Neuronal stem cell (in vitro differentiated cells): ENCODE results near the gene ANKZF1.

ENCODE experiments used
- DNase-seq: peaks from one replicate; pipeline ENCODE4 v3.0.0-alpha.2; 2013; ENCODE audit warnings: low spot score
- H2AFZ ChIP-seq: one replicate; pipeline ENCODE4 v1.6.1; 2013; ENCODE audit warnings: mild to moderate bottlenecking, low read length, inconsistent platforms
- H2AK5ac ChIP-seq: 2 replicates; pipeline ENCODE4 v1.6.1; 2013; ENCODE audit warnings: low read depth, mild to moderate bottlenecking, inconsistent platforms, low read length, moderate library complexity, mixed read lengths
- H2BK120ac ChIP-seq: 2 replicates; pipeline ENCODE4 v1.6.1; 2013; ENCODE audit warnings: low read depth, mild to moderate bottlenecking, inconsistent platforms, low read length, moderate library complexity, mixed read lengths
- H2BK12ac ChIP-seq: one replicate; pipeline ENCODE4 v1.6.1; 2013; ENCODE audit warnings: low read length, inconsistent platforms
- H2BK15ac ChIP-seq: 2 replicates; pipeline ENCODE4 v1.6.1; 2013; ENCODE audit warnings: mild to moderate bottlenecking, low read length, inconsistent platforms, mixed read lengths
- H2BK5ac ChIP-seq: one replicate; pipeline ENCODE4 v1.6.1; 2013; ENCODE audit warnings: inconsistent platforms, mild to moderate bottlenecking, low read length, moderate library complexity
- H3K14ac ChIP-seq: one replicate; pipeline ENCODE4 v1.6.1; 2013; ENCODE audit warnings: low read length, inconsistent platforms
- H3K18ac ChIP-seq: 2 replicates; pipeline ENCODE4 v1.6.1; 2013; ENCODE audit warnings: low read length, inconsistent platforms
- H3K23ac ChIP-seq: 2 replicates; pipeline ENCODE4 v1.6.1; 2013; ENCODE audit warnings: low read depth, mild to moderate bottlenecking, mixed read lengths, low read length, inconsistent platforms; ENCODE audit not compliant: poor library complexity
- H3K27ac ChIP-seq: replicated peaks from 3 replicates; pipeline ENCODE4 v1.5.1; 2013; ENCODE audit warnings: low read length, inconsistent platforms
- H3K27me3 ChIP-seq, 3 experiments: 2 replicates each; pipeline ENCODE4 v1.6.1; 2013; ENCODE audit warnings: low read length in 3 of 3, mild to moderate bottlenecking in 2 of 3, inconsistent platforms in 1 of 3, low read depth in 1 of 3, mixed read lengths in 1 of 3, moderate library complexity in 1 of 3; ENCODE audit not compliant: control insufficient read depth in 3 of 3, insufficient read depth in 3 of 3
- H3K36me3 ChIP-seq, 2 donors: replicated peaks in 1 of 2; 2 replicates each; pipeline ENCODE4 v1.6.1; 2013; ENCODE audit warnings: low read length in 2 of 2; ENCODE audit not compliant: control insufficient read depth in 2 of 2, insufficient read depth in 2 of 2
- H3K4ac ChIP-seq: 2 replicates; pipeline ENCODE4 v1.6.1; 2013; ENCODE audit warnings: inconsistent platforms, mild to moderate bottlenecking, low read length, moderate library complexity
- H3K4me1 ChIP-seq, 2 donors: 1 replicate in 1 of 2; 2 replicates in 1 of 2; pipeline ENCODE4 v1.6.1; 2013; ENCODE audit warnings: low read length in 2 of 2, low read depth in 1 of 2; ENCODE audit not compliant: control insufficient read depth in 2 of 2, insufficient read depth in 1 of 2
- H3K4me2 ChIP-seq: one replicate; pipeline ENCODE4 v1.6.1; 2013; ENCODE audit warnings: mild to moderate bottlenecking, low read length, inconsistent platforms; ENCODE audit not compliant: insufficient read depth, poor library complexity, severe bottlenecking
- H3K4me3 ChIP-seq, 2 donors: 2 replicates each; pipeline ENCODE4 v1.5.1; 2013; ENCODE audit warnings: low read length in 2 of 2, mild to moderate bottlenecking in 2 of 2, inconsistent platforms in 1 of 2, moderate library complexity in 1 of 2
- H3K79me1 ChIP-seq: one replicate; pipeline ENCODE4 v1.6.1; 2013; ENCODE audit warnings: low read depth, mild to moderate bottlenecking, inconsistent platforms, low read length, moderate library complexity
- H3K9ac ChIP-seq: one replicate; pipeline ENCODE4 v1.6.1; 2013; ENCODE audit warnings: mild to moderate bottlenecking, low read depth, low read length, inconsistent platforms; ENCODE audit not compliant: poor library complexity
- H3K9me3 ChIP-seq, 2 donors: replicated peaks in 1 of 2; 2 replicates each; pipeline versions ENCODE3 to v1.6.1; 2013; ENCODE audit warnings: low read length in 2 of 2, mild to moderate bottlenecking in 2 of 2, inconsistent platforms in 1 of 2, low read depth in 1 of 2, mixed read lengths in 1 of 2, moderate library complexity in 1 of 2; ENCODE audit not compliant: control insufficient read depth in 2 of 2, insufficient read depth in 1 of 2
- H4K8ac ChIP-seq: one replicate; pipeline ENCODE4 v1.6.1; 2013; ENCODE audit warnings: low read depth, mild to moderate bottlenecking, inconsistent platforms, low read length, moderate library complexity
- H4K91ac ChIP-seq: one replicate; pipeline ENCODE4 v1.6.1; 2013; ENCODE audit warnings: low read length, low read depth, mild to moderate bottlenecking, inconsistent platforms; ENCODE audit not compliant: poor library complexity
- WGBS, 2 donors: extraction: QIAGEN DNeasy Blood & Tissue Kit; methylation state at CpG; one replicate each; pipeline ENCODE4 v1.1.7; 2013; ENCODE audit warnings: missing lambda C conversion rate in 2 of 2, mixed read lengths in 1 of 2; ENCODE audit not compliant: insufficient read length in 2 of 2, insufficient replicate concordance in 1 of 2; ENCODE audit errors: extremely low coverage in 2 of 2; 5-methylcytosine and 5-hydroxymethylcytosine counted together

ANKZF1 gene

DNA sequence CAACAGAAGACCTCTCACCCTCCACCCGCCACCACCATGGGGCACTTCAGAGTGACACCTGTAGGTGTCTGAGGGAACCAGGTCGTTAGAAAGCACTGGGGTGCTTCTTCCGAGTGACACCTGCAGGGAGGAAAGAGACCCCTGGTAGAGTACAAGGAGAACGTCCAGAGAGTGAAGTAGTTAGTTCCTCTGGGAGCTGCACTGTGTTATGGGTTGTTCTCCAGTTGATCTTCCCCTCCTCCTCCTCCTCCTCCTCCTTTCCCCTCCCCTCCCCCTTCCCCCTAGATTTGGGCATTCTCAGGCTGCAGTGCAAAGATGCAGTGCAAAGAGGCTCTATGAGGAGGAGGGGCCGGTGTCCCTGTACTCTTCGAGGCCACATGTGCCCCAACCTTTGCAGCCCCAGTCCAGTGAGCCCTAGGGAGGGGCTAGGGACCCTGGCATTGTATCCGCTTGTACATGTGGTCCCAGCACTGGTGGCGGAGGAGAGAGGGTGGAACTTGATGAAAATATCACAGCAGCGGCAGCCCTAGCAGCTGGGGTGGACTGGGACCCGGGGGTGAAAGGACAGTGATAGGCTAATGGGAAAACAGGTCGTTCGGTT, 50.4 kb downstream of the ANKZF1 start:
- Histone ChIP-seq H2BK12ac (no peak overlapping the region), H2BK5ac (peak overlapping the region; percentile 90), H3K9me3 (no peaks in the 10 kb centered on the region), H2BK15ac (peak overlapping the region; percentile 78), H3K27me3 (peaks cover 0 to 8% (median 3%) of the 10 kb centered on the region in 3 experiments), H4K8ac (no peak overlapping the region), H2BK120ac (no peak overlapping the region), H3K79me1 (peaks cover under 1% of the 10 kb centered on the region), H3K27ac (no peak overlapping the region), H3K9ac (peak overlapping the region; percentile 74), H3K14ac (no peak overlapping the region), H3K4ac (no peak overlapping the region), H3K23ac (peak overlapping the region; percentile 15), H3K4me1 (peaks cover 15 to 18% of the 10 kb centered on the region in 2 donors), H2AFZ (peak overlapping the region; percentile 96), H2AK5ac (peak overlapping the region; percentile 60), H4K91ac (no peak overlapping the region), H3K4me2 (peak overlapping the region; percentile 97), H3K18ac (peak overlapping the region; percentile 90), H3K36me3 (peaks cover 20 to 39% of the 10 kb centered on the region in 2 donors), H3K4me3 (peak overlapping the region; percentile 62 to 78)
- WGBS, 2 donors: no CpG with 5 or more reads among the region's 12 CpGs
- no peak for DNase-seq

- Histone ChIP-seq H2BK12ac (no peak overlapping the region), H4K91ac (no peak overlapping the region), H3K36me3 (peaks cover 20 to 39% of the 10 kb centered on the region in 2 donors), H3K27ac (no peak overlapping the region), H3K9ac (peak overlapping the region; percentile 57), H3K4ac (no peak overlapping the region), H2BK5ac (no peak overlapping the region), H2AFZ (no peak overlapping the region), H3K18ac (no peak overlapping the region), H3K79me1 (peaks cover 4% of the 10 kb centered on the region), H4K8ac (peak overlapping the region; percentile 4), H2BK15ac (no peak overlapping the region), H3K14ac (no peak overlapping the region), H3K27me3 (peaks cover 0 to 3% (median 3%) of the 10 kb centered on the region in 3 experiments), H3K4me1 (peaks cover 15 to 18% of the 10 kb centered on the region in 2 donors), H3K23ac (no peak overlapping the region), H2AK5ac (no peak overlapping the region), H3K4me2 (no peak overlapping the region), H2BK120ac (no peak overlapping the region), H3K9me3 (no peaks in the 10 kb centered on the region), H3K4me3 (no peak overlapping the region)
- no CpG with 5 or more reads among the region's 4 CpGs for WGBS, 2 donors
- DNase-seq: no peak
Measured at GRCh38 chr2:219280651-219281050, 51.0 kb downstream of the ANKZF1 start.

- no peak overlapping the region for H2AFZ ChIP-seq
- H4K91ac ChIP-seq: no peak overlapping the region
- no peak overlapping the region for H3K9ac ChIP-seq
- peaks cover 0 to 3% (median 0%) of the 10 kb centered on the region in 3 experiments for H3K27me3 ChIP-seq
- H2AK5ac ChIP-seq: no peak overlapping the region
- H2BK12ac ChIP-seq: no peak overlapping the region
- H4K8ac ChIP-seq: no peak overlapping the region
- peaks cover 7% of the 10 kb centered on the region for H3K79me1 ChIP-seq
- no CpG with 5 or more reads among the region's 8 CpGs for WGBS, 2 donors
- DNase-seq: no peak
- no peak overlapping the region for H2BK15ac ChIP-seq
- no peak overlapping the region for H3K4ac ChIP-seq
- H2BK120ac ChIP-seq: no peak overlapping the region
- peaks cover 20 to 39% of the 10 kb centered on the region in 2 donors for H3K36me3 ChIP-seq
- no peak overlapping the region for H3K4me3 ChIP-seq
- H3K4me2 ChIP-seq: no peak overlapping the region
- no peak overlapping the region for H3K23ac ChIP-seq
- no peak overlapping the region for H3K14ac ChIP-seq
- H3K18ac ChIP-seq: no peak overlapping the region
- no peak overlapping the region for H2BK5ac ChIP-seq
- no peak overlapping the region for H3K27ac ChIP-seq
- no peaks in the 10 kb centered on the region for H3K9me3 ChIP-seq
- H3K4me1 ChIP-seq: peaks cover 20 to 22% of the 10 kb centered on the region in 2 donors
Measured at GRCh38 chr2:219281588-219281987, 52.0 kb downstream of the ANKZF1 start.

- peaks cover 21 to 25% of the 10 kb centered on the region in 2 donors for H3K4me1 ChIP-seq
- H3K36me3 ChIP-seq: peaks cover 20 to 39% of the 10 kb centered on the region in 2 donors
- no peak overlapping the region for H3K4me2 ChIP-seq
- no peak overlapping the region for H3K27ac ChIP-seq
- no peak overlapping the region for H2AFZ ChIP-seq
- no peak overlapping the region for H3K14ac ChIP-seq
- peaks cover 7% of the 10 kb centered on the region for H3K79me1 ChIP-seq
- no peak overlapping the region for H3K9ac ChIP-seq
- H2BK5ac ChIP-seq: no peak overlapping the region
- no peak overlapping the region for H3K23ac ChIP-seq
- H2BK12ac ChIP-seq: no peak overlapping the region
- H3K18ac ChIP-seq: no peak overlapping the region
- WGBS, 2 donors: no CpG with 5 or more reads among the region's 5 CpGs
- no peak overlapping the region for H2BK15ac ChIP-seq
- H4K91ac ChIP-seq: no peak overlapping the region
- H3K9me3 ChIP-seq: no peaks in the 10 kb centered on the region
- no peak overlapping the region for H3K4me3 ChIP-seq
- no peak overlapping the region for H3K4ac ChIP-seq
- peaks cover 0 to 2% (median 0%) of the 10 kb centered on the region in 3 experiments for H3K27me3 ChIP-seq
- no peak overlapping the region for H4K8ac ChIP-seq
- H2AK5ac ChIP-seq: no peak overlapping the region
- DNase-seq: no peak
- no peak overlapping the region for H2BK120ac ChIP-seq
Measured at GRCh38 chr2:219282375-219282774, 52.8 kb downstream of the ANKZF1 start.
